Measurements from ENCODE around the gene CAB39.

GRCh38 chr2:230738924-230739323 lies 26.3 kb downstream of the CAB39 start:
- TF ChIP-seq SP1 (IDR thresholded peaks at IDR 0.05) (no peak), NFRKB (IDR thresholded peaks at IDR 0.05) (no peak), BHLHE40 (IDR thresholded peaks at IDR 0.05; ENCODE audit: borderline replicate concordance) (no peak), FOXM1 (IDR thresholded peaks at IDR 0.05; ENCODE audit: borderline replicate concordance) (no peak), SUZ12 (IDR thresholded peaks at IDR 0.05) (no peak), ELF4 (IDR thresholded peaks at IDR 0.05) (no peak), TARDBP (IDR thresholded peaks at IDR 0.05) (no peak), PKNOX1 (IDR thresholded peaks at IDR 0.05) (no peak), FOXK2 (IDR thresholded peaks at IDR 0.05) (no peak), ARNT (IDR thresholded peaks at IDR 0.05) (no peak), FOXA1 (IDR thresholded peaks at IDR 0.05) (no peak), HDGF (IDR thresholded peaks at IDR 0.05; ENCODE audit: borderline replicate concordance) (no peak), L3MBTL2 (conservative IDR thresholded peaks at IDR 0.05) (no peak), ZNF384 (IDR thresholded peaks at IDR 0.05) (no peak)
